Keratinocyte (primary cell): ENCODE measurements around the gene UBE2V1. TPM values are rescaled to one million over a fixed set of nuclear protein-coding genes. Genes with fewer than 3 reads are reported as not detected.

Experiments
- DNase-seq: peaks from one replicate; pipeline ENCODE4 v3.0.0-alpha.2; 2011; ENCODE audit warnings: low read depth, missing footprints, low spot score
- FAIRE-seq: peaks from 2 replicates; lab custom pipeline; 2011; peaks lifted over from hg19 to GRCh38; lab: Jason Lieb, UNC
- H2AFZ ChIP-seq: 2 replicates; pipeline ENCODE4 v1.6.0; 2012; ENCODE audit warnings: low read length, control low read depth, inconsistent platforms; ENCODE audit not compliant: control insufficient read depth
- H3K27ac ChIP-seq: 2 replicates; pipeline ENCODE4 v1.5.1; 2011; ENCODE audit warnings: low read length; ENCODE audit not compliant: control insufficient read depth, insufficient read depth
- H3K27me3 ChIP-seq: 3 replicates; pipeline ENCODE4 v1.6.0; 2011; ENCODE audit warnings: low read length; ENCODE audit not compliant: control insufficient read depth, insufficient read depth; ENCODE audit errors: extremely low read depth
- H3K36me3 ChIP-seq, 2 experiments: 2 replicates in 1 of 2; 3 replicates in 1 of 2; pipeline ENCODE4 v1.5.1; 2011; ENCODE audit warnings: low read length in 2 of 2, mild to moderate bottlenecking in 1 of 2; ENCODE audit not compliant: control insufficient read depth in 2 of 2, insufficient read depth in 2 of 2; ENCODE audit errors: extremely low read depth in 1 of 2
- H3K4me1 ChIP-seq: 3 replicates; pipeline ENCODE4 v1.5.1; 2011; ENCODE audit warnings: low read length; ENCODE audit not compliant: control insufficient read depth, insufficient read depth; ENCODE audit errors: extremely low read depth
- H3K4me2 ChIP-seq: 3 replicates; pipeline ENCODE4 v1.6.0; 2011; ENCODE audit warnings: low read depth, low read length; ENCODE audit not compliant: control insufficient read depth, insufficient read depth; ENCODE audit errors: extremely low read depth
- H3K4me3 ChIP-seq, 3 experiments: fragments of 200-600 bp in 1 of 3; sonication (generic) in 1 of 3; 2 replicates in 2 of 3; 3 replicates in 1 of 3; pipeline ENCODE4 v1.5.1; 2011 to 2016; ENCODE audit warnings: low read length in 3 of 3, mild to moderate bottlenecking in 3 of 3, control low read depth in 2 of 3, inconsistent platforms in 1 of 3, low read depth in 1 of 3, mixed read lengths in 1 of 3, mixed run types in 1 of 3, moderate library complexity in 1 of 3; ENCODE audit not compliant: control insufficient read depth in 2 of 3, insufficient read depth in 2 of 3; ENCODE audit errors: extremely low read depth in 1 of 3
- H3K79me2 ChIP-seq: 2 replicates; pipeline ENCODE4 v1.6.0; 2012; ENCODE audit warnings: low read length; ENCODE audit not compliant: control insufficient read depth, insufficient read depth
- H3K9ac ChIP-seq: 3 replicates; pipeline ENCODE4 v1.6.0; 2011; ENCODE audit warnings: low read length; ENCODE audit not compliant: control insufficient read depth, insufficient read depth; ENCODE audit errors: extremely low read depth
- H3K9me1 ChIP-seq: 3 replicates; pipeline ENCODE4 v1.6.0; 2011; ENCODE audit warnings: low read length; ENCODE audit not compliant: control insufficient read depth, insufficient read depth; ENCODE audit errors: extremely low read depth
- H3K9me3 ChIP-seq: 2 replicates; pipeline ENCODE4 v1.5.1; 2012; ENCODE audit warnings: low read depth, low read length; ENCODE audit not compliant: control insufficient read depth
- H4K20me1 ChIP-seq: 3 replicates; pipeline ENCODE4 v1.6.0; 2011; ENCODE audit warnings: low read length; ENCODE audit not compliant: control insufficient read depth, insufficient read depth; ENCODE audit errors: extremely low read depth
- CTCF ChIP-seq, 3 experiments: IDR thresholded peaks in 1 of 3; conservative IDR thresholded peaks in 1 of 3; optimal IDR thresholded peaks in 1 of 3; 2 replicates in 2 of 3; 3 replicates in 1 of 3; pipeline versions ENCODE3 to v1.5.1; 2011; ENCODE audit warnings: low read length in 3 of 3, mild to moderate bottlenecking in 3 of 3, moderate library complexity in 2 of 3, control low read depth in 1 of 3, inconsistent platforms in 1 of 3; ENCODE audit not compliant: insufficient read depth in 2 of 3; ENCODE audit errors: extremely low read depth in 1 of 3
- EZH2 ChIP-seq: IDR thresholded peaks from one replicate; pipeline ENCODE4 v1.6.1; 2012; ENCODE audit warnings: inconsistent platforms, mild to moderate bottlenecking, low read length, moderate library complexity
- dilution Hi-C: fragments of 300-500 bp; cut with MboI; formaldehyde crosslinking; loops from one replicate; pipeline ENCODE4 v1.7.0; 2020; ENCODE audit warnings: low sequenced_read_pairs; ENCODE audit not compliant: extremely low pct_ligation_motif_present
- polyA plus RNA-seq, 5 experiments: library from polyadenylated mRNA; depleted of rRNA in 3 of 5; stranded (reverse) in 3 of 5; stranded (forward) in 1 of 5; unstranded in 1 of 5; fragments of >200 nt; gene quantifications; 1 replicate in 1 of 5; 2 replicates in 3 of 5; 3 replicates in 1 of 5; pipeline versions ENCODE4 v1.2.1 to v1.2.3, GENCODE V29; 2011 to 2012; ENCODE audit warnings: missing spikeins in 2 of 5, low read depth in 1 of 5, low replicate concordance in 1 of 5

UBE2V1 gene
- polyA plus RNA-seq, 1 donor (not counting 4 experiments of a cell fraction or from before 2014, with no cell fraction given): 117 TPM

DNA sequence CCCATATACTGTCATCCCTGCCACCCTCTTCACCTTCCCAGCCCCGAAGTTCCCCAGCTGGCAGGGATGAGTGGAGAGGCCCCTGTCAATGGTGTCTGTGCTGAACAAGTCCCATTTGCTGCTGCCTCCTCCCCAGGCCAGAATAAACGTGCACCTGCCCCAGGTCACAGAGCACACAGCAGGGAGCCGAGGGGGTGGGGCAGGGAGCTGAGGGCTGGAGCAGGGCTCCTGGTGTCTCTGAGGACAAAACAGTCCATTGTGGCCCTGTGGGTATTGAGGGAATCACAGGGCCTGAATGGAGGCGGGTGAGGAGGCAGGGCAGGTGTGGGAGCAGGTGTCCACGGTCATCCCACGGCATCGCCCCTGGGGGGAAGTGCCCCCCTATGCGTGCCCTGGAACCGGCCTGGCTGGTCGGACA, 74.4 kb downstream of the UBE2V1 start:
- H3K4me2 ChIP-seq: no peak overlapping the region
- H3K9me1 ChIP-seq: no peaks in the 10 kb centered on the region
- FAIRE-seq (no peak), DNase-seq (no peak)
- no peak overlapping the region for H3K9ac ChIP-seq
- H3K9me3 ChIP-seq: no peaks in the 10 kb centered on the region
- no peaks in the 10 kb centered on the region for H3K36me3 ChIP-seq
- H3K27me3 ChIP-seq: peaks cover 10% of the 10 kb centered on the region
- no peak overlapping the region for H2AFZ ChIP-seq
- no peak for TF ChIP-seq CTCF (optimal IDR thresholded peaks at IDR 0.05 in 1 of 3, IDR thresholded peaks at IDR 0.05 in 1 of 3, conservative IDR thresholded peaks at IDR 0.05 in 1 of 3; ENCODE audit: extremely low read depth in 1 of 3, insufficient read depth in 2 of 3, low read length in 3 of 3)
- TF ChIP-seq EZH2: no peak
- no peak overlapping the region for H3K4me3 ChIP-seq
- H3K27ac ChIP-seq: no peak overlapping the region
- peaks cover under 1% of the 10 kb centered on the region for H4K20me1 ChIP-seq
- H3K4me1 ChIP-seq: peaks cover 13% of the 10 kb centered on the region
- dilution Hi-C loops: no loop called here
- H3K79me2 ChIP-seq: no peaks in the 10 kb centered on the region

- peaks cover 10% of the 10 kb centered on the region for H3K27me3 ChIP-seq
- no peak overlapping the region for H3K4me3 ChIP-seq
- H3K9ac ChIP-seq: no peak overlapping the region
- no peak overlapping the region for H3K4me2 ChIP-seq
- no peak for DNase-seq
- H3K4me1 ChIP-seq: peaks cover 14% of the 10 kb centered on the region
- H3K27ac ChIP-seq: no peak overlapping the region
- dilution Hi-C loops: no loop called here
- H4K20me1 ChIP-seq: peaks cover 2% of the 10 kb centered on the region
- H3K9me3 ChIP-seq: no peaks in the 10 kb centered on the region
- H3K36me3 ChIP-seq: no peaks in the 10 kb centered on the region
- FAIRE-seq: no peak
- no peaks in the 10 kb centered on the region for H3K79me2 ChIP-seq
- no peak overlapping the region for H2AFZ ChIP-seq
- TF ChIP-seq CTCF (optimal IDR thresholded peaks at IDR 0.05 in 1 of 3, IDR thresholded peaks at IDR 0.05 in 1 of 3, conservative IDR thresholded peaks at IDR 0.05 in 1 of 3; ENCODE audit: extremely low read depth in 1 of 3, insufficient read depth in 2 of 3, low read length in 3 of 3) (no peak), EZH2 (no peak)
- H3K9me1 ChIP-seq: peaks cover 3% of the 10 kb centered on the region
Observed at GRCh38 chr20:50038169-50038568, 74.8 kb downstream of the UBE2V1 start.
